Measurements from ENCODE around the gene TRIM59.

GRCh38 chr3:160477750-160478149 is 28.2 kb upstream of the TRIM59 start:
- no peak for TF ChIP-seq POLR2AphosphoS5 (IDR thresholded peaks at IDR 0.05; ENCODE audit: borderline replicate concordance, low read depth, low read length)
- no peak for TF ChIP-seq EZH2 (IDR thresholded peaks at IDR 0.05)
- no peak for TF ChIP-seq FOXP2 (optimal IDR thresholded peaks at IDR 0.05; ENCODE audit: control extremely low read depth, extremely low read length, insufficient read depth)
